RWPE2 (cell line): ENCODE data around the gene SSR2.
A peak's percentile ranks its signal among the peaks of the same experiment; 100 is the strongest.

Source experiments
- ATAC-seq: fragments of 200-7000 bp; cut with Tn5 transposase; 3 replicates; pipeline ENCODE4 v1.9.1; 2021; ENCODE audit warnings: low read depth
- DNase-seq: peaks from one replicate; pipeline ENCODE4 v3.0.0-alpha.2; 2020; ENCODE audit warnings: low spot score
- H3K27ac ChIP-seq: fragments of 450-650 bp; 2 replicates; pipeline ENCODE4 v1.5.1; 2017; ENCODE audit warnings: mild to moderate bottlenecking; ENCODE audit not compliant: poor library complexity, severe bottlenecking
- H3K27me3 ChIP-seq: fragments of 250-450 bp; sonication (Bioruptor Pico); 2 replicates; pipeline ENCODE4 v1.5.1; 2021; ENCODE audit warnings: mild to moderate bottlenecking, moderate library complexity; ENCODE audit not compliant: insufficient read depth, poor library complexity, severe bottlenecking
- H3K36me3 ChIP-seq: fragments of 250-450 bp; sonication (Bioruptor Pico); 2 replicates; pipeline ENCODE4 v1.5.1; 2020; ENCODE audit warnings: low read depth, mild to moderate bottlenecking, moderate library complexity
- H3K4me1 ChIP-seq: fragments of 250-450 bp; sonication (Bioruptor Pico); 2 replicates; pipeline ENCODE4 v1.5.1; 2021; ENCODE audit warnings: mild to moderate bottlenecking, moderate library complexity; ENCODE audit not compliant: insufficient read depth, poor library complexity, severe bottlenecking
- H3K4me3 ChIP-seq: fragments of 250-450 bp; sonication (Bioruptor Pico); 2 replicates; pipeline ENCODE4 v1.5.1; 2021; ENCODE audit warnings: mild to moderate bottlenecking, moderate library complexity; ENCODE audit not compliant: severe bottlenecking
- H3K9me3 ChIP-seq: fragments of 250-450 bp; sonication (Bioruptor Pico); 2 replicates; pipeline ENCODE4 v1.5.1; 2021; ENCODE audit warnings: mild to moderate bottlenecking, moderate library complexity; ENCODE audit not compliant: severe bottlenecking
- TF ChIP-seq, protein P1 (sequence below): fragments of 450-650 bp; IDR thresholded peaks from one replicate; pipeline ENCODE4 v1.5.1; 2017; ENCODE audit warnings: mild to moderate bottlenecking, moderate library complexity; ENCODE audit not compliant: poor library complexity, severe bottlenecking

The SSR2 gene

DNA sequence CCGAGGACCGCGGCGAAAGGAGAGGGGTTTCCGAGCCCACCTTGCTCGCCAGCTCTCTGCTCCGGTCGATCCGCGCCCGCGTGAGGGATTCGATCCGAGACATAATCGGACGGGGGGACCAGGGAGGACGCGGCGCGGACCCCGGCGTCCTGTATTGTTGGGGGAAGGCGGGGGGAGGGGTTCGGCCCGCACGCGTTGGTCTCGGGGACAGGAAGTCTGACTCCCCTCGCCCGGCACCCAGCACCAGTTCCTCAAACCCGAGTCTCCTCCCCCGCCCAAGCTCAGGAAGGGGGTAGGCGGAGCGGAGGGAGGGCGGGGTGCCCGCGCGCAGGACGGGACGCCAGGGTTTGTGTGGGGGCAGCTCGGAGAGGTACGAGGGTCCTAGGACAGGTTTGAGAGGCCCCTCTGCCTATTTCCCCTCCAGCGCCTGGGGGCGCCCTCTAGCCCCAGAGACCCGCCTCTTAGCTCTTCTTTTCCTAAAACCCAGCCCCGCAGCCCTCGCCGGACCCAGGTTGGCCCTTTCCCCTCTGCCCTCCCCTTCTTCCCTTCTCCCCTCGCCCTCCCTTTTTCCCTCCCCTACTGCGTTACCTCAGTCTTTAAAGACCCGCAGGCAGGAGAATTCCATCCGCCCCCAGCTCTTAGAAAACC, 42.3 kb downstream of the SSR2 start, which contains the start of gene ARHGEF2:
Gene ARHGEF2, minus strand, starts transcription at position 223 of the 648 bp plus-strand sequence. Its CDS starts 120 bp downstream, at position 103.
- peak within 1 kb of the TSS; percentile 96 for H3K27ac ChIP-seq
- H3K4me3 ChIP-seq = peak within 1 kb of the TSS; percentile 61
- DNase-seq (no peak), ATAC-seq (peak; percentile 37)
- H3K27me3 ChIP-seq = no peaks in the 10 kb centered on the region
- TF ChIP-seq, protein P1, sequence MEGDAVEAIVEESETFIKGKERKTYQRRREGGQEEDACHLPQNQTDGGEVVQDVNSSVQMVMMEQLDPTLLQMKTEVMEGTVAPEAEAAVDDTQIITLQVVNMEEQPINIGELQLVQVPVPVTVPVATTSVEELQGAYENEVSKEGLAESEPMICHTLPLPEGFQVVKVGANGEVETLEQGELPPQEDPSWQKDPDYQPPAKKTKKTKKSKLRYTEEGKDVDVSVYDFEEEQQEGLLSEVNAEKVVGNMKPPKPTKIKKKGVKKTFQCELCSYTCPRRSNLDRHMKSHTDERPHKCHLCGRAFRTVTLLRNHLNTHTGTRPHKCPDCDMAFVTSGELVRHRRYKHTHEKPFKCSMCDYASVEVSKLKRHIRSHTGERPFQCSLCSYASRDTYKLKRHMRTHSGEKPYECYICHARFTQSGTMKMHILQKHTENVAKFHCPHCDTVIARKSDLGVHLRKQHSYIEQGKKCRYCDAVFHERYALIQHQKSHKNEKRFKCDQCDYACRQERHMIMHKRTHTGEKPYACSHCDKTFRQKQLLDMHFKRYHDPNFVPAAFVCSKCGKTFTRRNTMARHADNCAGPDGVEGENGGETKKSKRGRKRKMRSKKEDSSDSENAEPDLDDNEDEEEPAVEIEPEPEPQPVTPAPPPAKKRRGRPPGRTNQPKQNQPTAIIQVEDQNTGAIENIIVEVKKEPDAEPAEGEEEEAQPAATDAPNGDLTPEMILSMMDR = peak; percentile 24
- H3K9me3 ChIP-seq = no peaks in the 10 kb centered on the region
- H3K36me3 ChIP-seq = peaks cover 60% of the 10 kb centered on the region
- H3K4me1 ChIP-seq = peaks cover 44% of the 10 kb centered on the region

- Histone ChIP-seq H3K9me3 (no peaks in the 10 kb centered on the region), H3K4me3 (peak overlapping the region; percentile 61), H3K27ac (peak overlapping the region; percentile 96), H3K36me3 (peaks cover 66% of the 10 kb centered on the region), H3K27me3 (no peaks in the 10 kb centered on the region), H3K4me1 (peaks cover 51% of the 10 kb centered on the region)
- TF ChIP-seq, protein P1 = no peak
- DNase-seq (no peak), ATAC-seq (peak; percentile 5)
Measured at GRCh38 chr1:155977690-155978324, 42.9 kb downstream of the SSR2 start.

GRCh38 chr1:155976913-155977689, 43.6 kb downstream of the SSR2 start:
- peaks cover 46% of the 10 kb centered on the region for H3K4me1 ChIP-seq
- TF ChIP-seq, protein P1 = no peak
- peaks cover 68% of the 10 kb centered on the region for H3K36me3 ChIP-seq
- ATAC-seq (peak; percentile 10), DNase-seq (no peak)
- peak overlapping the region; percentile 61 for H3K4me3 ChIP-seq
- no peaks in the 10 kb centered on the region for H3K27me3 ChIP-seq
- no peaks in the 10 kb centered on the region for H3K9me3 ChIP-seq
- H3K27ac ChIP-seq = peak overlapping the region; percentile 96

DNA sequence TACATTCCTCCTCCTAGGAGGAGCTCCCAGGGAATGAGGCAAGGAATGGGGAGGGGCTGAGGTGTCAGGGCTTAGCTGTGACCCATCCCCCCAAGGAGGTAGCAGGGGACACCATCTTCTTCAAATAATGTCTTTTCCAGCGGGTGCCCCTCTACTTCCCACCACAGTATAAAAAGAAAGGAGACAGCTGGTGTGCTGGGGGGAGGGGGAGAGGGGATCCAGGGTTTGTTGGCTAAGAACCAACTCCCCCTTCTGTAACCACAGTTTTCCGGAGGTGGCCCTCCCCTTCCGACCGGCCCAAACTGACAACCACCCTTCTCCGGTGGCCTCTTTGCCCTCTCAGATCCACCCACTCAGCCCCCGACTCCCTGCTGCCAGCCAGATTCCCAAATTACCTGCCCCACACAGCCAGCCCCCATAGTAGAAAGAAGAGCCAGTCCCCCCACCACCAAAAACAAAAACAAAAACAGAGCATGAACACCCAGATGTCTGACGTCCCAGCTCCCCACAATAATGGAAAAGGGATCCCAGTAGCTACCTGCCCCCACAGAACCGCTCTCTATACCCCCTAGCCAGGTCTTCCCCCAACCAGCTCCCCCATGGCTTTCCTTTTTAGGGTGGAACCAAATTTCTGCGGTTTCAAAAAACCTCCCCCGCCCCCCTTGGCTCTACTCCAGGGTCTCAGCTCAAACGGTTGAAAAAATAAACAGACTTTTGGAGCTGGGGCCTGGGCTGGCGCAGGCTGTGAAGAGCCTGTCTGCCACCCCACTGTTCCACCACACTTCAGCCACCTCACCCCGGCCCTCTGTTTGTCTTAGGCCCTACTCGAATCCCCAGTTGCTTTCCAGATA, 44.5 kb downstream of the SSR2 start:
- no peaks in the 10 kb centered on the region for H3K9me3 ChIP-seq
- no peaks in the 10 kb centered on the region for H3K27me3 ChIP-seq
- ATAC-seq (peak; percentile 45), DNase-seq (no peak)
- peak overlapping the region; percentile 96 for H3K27ac ChIP-seq
- TF ChIP-seq, protein P1 = no peak
- peaks cover 66% of the 10 kb centered on the region for H3K36me3 ChIP-seq
- H3K4me3 ChIP-seq = peak overlapping the region; percentile 61
- H3K4me1 ChIP-seq = peaks cover 37% of the 10 kb centered on the region
